ENCODE data around the gene PDSS2.
"Not testable (repeated sequence)": the region's sequence is repeated elsewhere in the genome, so short reads cannot be mapped to it uniquely, and the experiment has no call there.

PDSS2 gene

GRCh38 chr6:107144014-107144413 lies 315.4 kb downstream of the PDSS2 start:
- no peak for DNase-seq (ENCODE audit: low read depth)
- no peak for TF ChIP-seq CTCF (IDR thresholded peaks at IDR 0.05; ENCODE audit: insufficient read depth, low read depth, low read length, missing control alignments)
- no peak overlapping the region for H3K4me3 ChIP-seq (ENCODE audit: low read length)

- no peak for TF ChIP-seq CTCF (IDR thresholded peaks at IDR 0.05; ENCODE audit: insufficient read depth, low read depth, low read length, missing control alignments)
- H3K4me3 ChIP-seq (ENCODE audit: low read length): no peak overlapping the region
Measured at GRCh38 chr6:107140581-107140980, 318.8 kb downstream of the PDSS2 start.

GRCh38 chr6:107136324-107136723 lies 323.0 kb downstream of the PDSS2 start:
- H3K4me3 ChIP-seq (ENCODE audit: low read length): not testable (repeated sequence)

More at GRCh38 chr6:107140581-107140980, 318.8 kb downstream of the PDSS2 start:
- DNase-seq (ENCODE audit: low read depth): no peak

GRCh38 chr6:107135048-107135680 lies 324.2 kb downstream of the PDSS2 start:
- not testable (repeated sequence) for DNase-seq (ENCODE audit: low read depth); H3K4me3 ChIP-seq (ENCODE audit: low read length)

More at GRCh38 chr6:107136324-107136723, 323.0 kb downstream of the PDSS2 start:
- not testable (repeated sequence) for DNase-seq (ENCODE audit: low read depth)

GRCh38 chr6:107132330-107132954 lies 326.9 kb downstream of the PDSS2 start:
- no peak overlapping the region for H3K4me3 ChIP-seq (ENCODE audit: low read length)
- DNase-seq (ENCODE audit: low read depth): peak; percentile 16
- peak; percentile 47 for TF ChIP-seq CTCF (IDR thresholded peaks at IDR 0.05; ENCODE audit: insufficient read depth, low read depth, low read length, missing control alignments)

GRCh38 chr6:107129370-107129925 lies 329.9 kb downstream of the PDSS2 start:
- no peak for TF ChIP-seq CTCF (IDR thresholded peaks at IDR 0.05; ENCODE audit: insufficient read depth, low read depth, low read length, missing control alignments)
- no peak overlapping the region for H3K4me3 ChIP-seq (ENCODE audit: low read length)
- no peak for DNase-seq (ENCODE audit: low read depth)

- no peak for TF ChIP-seq CTCF (IDR thresholded peaks at IDR 0.05; ENCODE audit: insufficient read depth, low read depth, low read length, missing control alignments)
- DNase-seq (ENCODE audit: low read depth): no peak
- no peak overlapping the region for H3K4me3 ChIP-seq (ENCODE audit: low read length)
Measured at GRCh38 chr6:107128577-107128976, 330.8 kb downstream of the PDSS2 start.

- no peak for TF ChIP-seq CTCF (IDR thresholded peaks at IDR 0.05; ENCODE audit: insufficient read depth, low read depth, low read length, missing control alignments)
- no peak overlapping the region for H3K4me3 ChIP-seq (ENCODE audit: low read length)
Measured at GRCh38 chr6:107128175-107128574, 331.2 kb downstream of the PDSS2 start.

More at GRCh38 chr6:107128175-107128574, 331.2 kb downstream of the PDSS2 start:
- DNase-seq (ENCODE audit: low read depth): no peak

All from epithelial cell of esophagus (primary cell).